PC-3 (cell line): ENCODE measurements around the gene SEMA5A. TPM values are rescaled to one million over a fixed set of nuclear protein-coding genes. Genes with fewer than 3 reads are reported as not detected.
A peak's percentile ranks its signal among the peaks of the same experiment; 100 is the strongest.

Experiments used
- ATAC-seq: fragments of 200-7000 bp; cut with Tn5 transposase; 2 replicates; pipeline ENCODE4 v1.9.1; 2020; ENCODE audit warnings: mild to moderate bottlenecking, moderate library complexity
- BruUV-seq: library from RNA; stranded (reverse); fragments of 400-500 nt; replicated peaks from 2 replicates; lab custom pipeline; 2021; lab: Mats Ljungman, UMichigan
- CTCF ChIA-PET: fragments of 300-600 bp; sonication (Branson Sonifier 250); formaldehyde crosslinking; loops from one replicate; lab custom pipeline; 2022; ENCODE audit warnings: antibody characterized with exemption; lab: Charles Lee
- POLR2A ChIA-PET: fragments of 300-600 bp; sonication (Branson Sonifier 250); formaldehyde crosslinking; loops from one replicate; lab custom pipeline; 2022; ENCODE audit warnings: antibody characterized with exemption; ENCODE audit not compliant: unreplicated experiment; lab: Charles Lee
- DNase-seq: peaks from one replicate; pipeline ENCODE4 v3.0.0-alpha.2; 2015
- H2AFZ ChIP-seq: fragments of 300-600 bp; sonication (generic); 2 replicates; pipeline ENCODE4 v1.6.0; 2016; ENCODE audit warnings: antibody characterized with exemption, low read length
- H3F3A ChIP-seq: fragments of 300-600 bp; sonication (generic); one replicate; pipeline ENCODE4 v1.6.0; 2017; ENCODE audit warnings: antibody characterized with exemption, low read length, control low read depth, mild to moderate bottlenecking; ENCODE audit not compliant: unreplicated experiment
- H3K27ac ChIP-seq: fragments of 300-600 bp; sonication (generic); 2 replicates; pipeline ENCODE4 v1.5.1; 2016; ENCODE audit warnings: mild to moderate bottlenecking, low read length
- H3K27me3 ChIP-seq: fragments of 300-600 bp; sonication (generic); 2 replicates; pipeline ENCODE4 v1.6.1; 2016; ENCODE audit warnings: low read length, mixed read lengths
- H3K36me3 ChIP-seq: fragments of 300-600 bp; sonication (generic); 2 replicates; pipeline ENCODE4 v1.6.1; 2016; ENCODE audit warnings: low read depth, mixed run types, low read length, mixed read lengths
- H3K4me1 ChIP-seq: fragments of 300-600 bp; sonication (generic); 2 replicates; pipeline ENCODE4 v1.5.1; 2016; ENCODE audit warnings: low read length; ENCODE audit not compliant: insufficient read depth
- H3K4me2 ChIP-seq: fragments of 300-600 bp; sonication (generic); 2 replicates; pipeline ENCODE4 v1.6.0; 2016; ENCODE audit warnings: low read length
- H3K4me3 ChIP-seq: fragments of 300-600 bp; sonication (generic); 2 replicates; pipeline ENCODE4 v1.5.1; 2016; ENCODE audit warnings: mild to moderate bottlenecking, low read length, mixed read lengths
- H3K79me2 ChIP-seq: fragments of 300-600 bp; sonication (generic); 2 replicates; pipeline ENCODE4 v1.6.1; 2017; ENCODE audit warnings: low read length, mixed read lengths
- H3K9ac ChIP-seq: fragments of 300-600 bp; sonication (generic); 2 replicates; pipeline ENCODE4 v1.6.0; 2016; ENCODE audit warnings: mild to moderate bottlenecking, low read length
- H3K9me2 ChIP-seq: fragments of 300-600 bp; sonication (generic); replicated peaks from 2 replicates; pipeline ENCODE4 v1.6.1; 2016; ENCODE audit warnings: mixed run types, low read length, mixed read lengths
- H3K9me3 ChIP-seq: fragments of 300-600 bp; sonication (generic); 2 replicates; pipeline ENCODE4 v1.6.1; 2016; ENCODE audit warnings: low read length, mixed read lengths
- H4K20me1 ChIP-seq: fragments of 300-600 bp; sonication (generic); 2 replicates; pipeline ENCODE4 v1.6.1; 2016; ENCODE audit warnings: low read length, mixed read lengths
- EZH2 ChIP-seq: fragments of 300-600 bp; sonication (generic); IDR thresholded peaks from one replicate; pipeline ENCODE4 v1.6.1; 2017; ENCODE audit warnings: antibody characterized with exemption, mild to moderate bottlenecking, low read length; ENCODE audit not compliant: unreplicated experiment
- EZH2phosphoT487 ChIP-seq: fragments of 300-600 bp; sonication (generic); IDR thresholded peaks from 2 replicates; pipeline ENCODE4 v1.6.1; 2018; ENCODE audit warnings: mild to moderate bottlenecking, antibody characterized with exemption, low read length, borderline replicate concordance
- intact Hi-C: fragments of 100-400 bp; cut with micrococcal nuclease; formaldehyde crosslinking; loops from 2 replicates; pipeline ENCODE4 v1.9.0; 2023
- total RNA-seq: library from RNA; depleted of rRNA; stranded (reverse); fragments of >200 nt; gene quantifications from 2 replicates; pipeline ENCODE4 v1.2.3, GENCODE V29; 2014
- TF ChIP-seq, protein P1 (sequence below): fragments of 300-600 bp; sonication (generic); conservative IDR thresholded peaks from 2 replicates; pipeline ENCODE4 v1.5.1; 2017; ENCODE audit warnings: antibody characterized with exemption, low read depth, mild to moderate bottlenecking, low read length

SEMA5A gene
- total RNA-seq, 1 experiment from 2014 or later, result 4.4 TPM

DNA sequence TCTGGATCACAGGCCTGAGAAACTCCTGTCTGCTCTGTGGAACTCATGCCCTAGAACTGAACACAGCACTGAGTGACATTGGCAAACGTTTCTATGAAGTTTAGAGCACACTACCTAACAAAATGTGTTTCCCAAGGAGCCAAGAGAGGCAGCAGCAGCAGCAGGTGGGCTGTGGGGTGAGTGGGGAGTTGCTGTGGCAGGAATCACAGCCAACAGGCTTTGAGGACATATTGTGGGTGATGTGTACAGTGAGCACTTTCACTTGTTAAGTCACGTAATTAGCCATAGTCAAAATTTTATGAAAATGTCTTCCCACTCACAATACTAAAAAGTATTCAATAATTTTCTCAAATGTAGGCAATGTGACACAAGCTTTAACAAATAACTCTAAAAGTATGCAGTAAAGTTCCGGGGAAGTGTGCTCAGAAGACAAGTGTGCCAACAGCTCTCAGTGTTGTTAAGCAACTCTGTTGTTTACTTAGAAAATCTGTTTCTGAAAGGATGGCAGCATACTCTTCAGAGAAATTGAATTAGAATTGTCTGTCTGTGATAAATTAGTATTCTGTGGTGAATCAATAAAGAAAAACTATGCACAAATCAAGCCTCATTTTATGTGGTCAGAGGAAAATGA, 482.1 kb downstream of the SEMA5A start:
- Histone ChIP-seq H4K20me1 (no peaks in the 10 kb centered on the region), H3K4me1 (peaks cover 16% of the 10 kb centered on the region), H3K9me2 (no peaks in the 10 kb centered on the region), H3K4me3 (no peak overlapping the region), H3K9ac (no peak overlapping the region), H3F3A (no peaks in the 10 kb centered on the region), H3K27ac (no peak overlapping the region), H3K36me3 (no peaks in the 10 kb centered on the region), H3K4me2 (no peak overlapping the region), H3K27me3 (no peaks in the 10 kb centered on the region), H2AFZ (no peak overlapping the region), H3K9me3 (no peaks in the 10 kb centered on the region), H3K79me2 (no peaks in the 10 kb centered on the region)
- BruUV-seq, result no TSS peak
- ATAC-seq (no peak), DNase-seq (no peak)
- ChIA-PET CTCF (no interaction called here), POLR2A (no interaction called here)
- intact Hi-C loops, result no loop called here
- TF ChIP-seq, protein P1, sequence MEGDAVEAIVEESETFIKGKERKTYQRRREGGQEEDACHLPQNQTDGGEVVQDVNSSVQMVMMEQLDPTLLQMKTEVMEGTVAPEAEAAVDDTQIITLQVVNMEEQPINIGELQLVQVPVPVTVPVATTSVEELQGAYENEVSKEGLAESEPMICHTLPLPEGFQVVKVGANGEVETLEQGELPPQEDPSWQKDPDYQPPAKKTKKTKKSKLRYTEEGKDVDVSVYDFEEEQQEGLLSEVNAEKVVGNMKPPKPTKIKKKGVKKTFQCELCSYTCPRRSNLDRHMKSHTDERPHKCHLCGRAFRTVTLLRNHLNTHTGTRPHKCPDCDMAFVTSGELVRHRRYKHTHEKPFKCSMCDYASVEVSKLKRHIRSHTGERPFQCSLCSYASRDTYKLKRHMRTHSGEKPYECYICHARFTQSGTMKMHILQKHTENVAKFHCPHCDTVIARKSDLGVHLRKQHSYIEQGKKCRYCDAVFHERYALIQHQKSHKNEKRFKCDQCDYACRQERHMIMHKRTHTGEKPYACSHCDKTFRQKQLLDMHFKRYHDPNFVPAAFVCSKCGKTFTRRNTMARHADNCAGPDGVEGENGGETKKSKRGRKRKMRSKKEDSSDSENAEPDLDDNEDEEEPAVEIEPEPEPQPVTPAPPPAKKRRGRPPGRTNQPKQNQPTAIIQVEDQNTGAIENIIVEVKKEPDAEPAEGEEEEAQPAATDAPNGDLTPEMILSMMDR, result no peak
- no peak for TF ChIP-seq EZH2
- TF ChIP-seq EZH2phosphoT487, result no peak

DNA sequence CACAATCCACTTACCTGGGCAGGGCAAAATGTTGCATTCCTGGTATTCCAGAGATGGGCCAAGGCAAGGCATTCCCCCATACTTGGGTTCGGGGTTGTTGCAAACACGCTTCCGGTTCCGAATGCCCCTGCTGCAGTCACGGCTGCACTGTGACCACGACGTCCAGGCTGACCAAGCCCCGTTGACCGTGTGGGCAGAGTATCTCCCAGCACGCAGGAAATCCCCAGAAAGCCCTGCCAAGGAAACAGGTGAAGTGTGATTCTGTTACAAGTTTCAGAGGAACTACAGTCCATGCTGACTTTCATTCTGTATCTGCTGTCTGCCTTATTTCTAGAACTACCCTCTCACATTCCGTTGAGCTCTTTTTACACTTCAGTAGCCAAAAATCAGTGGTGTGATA, 483.0 kb downstream of the SEMA5A start:
- DNase-seq, result no peak
- CTCF ChIA-PET, result no interaction called here
- Histone ChIP-seq H4K20me1 (no peaks in the 10 kb centered on the region), H3K9me2 (no peaks in the 10 kb centered on the region), H3K4me3 (no peak overlapping the region), H3F3A (no peaks in the 10 kb centered on the region), H2AFZ (no peak overlapping the region), H3K4me2 (no peak overlapping the region), H3K27ac (no peak overlapping the region), H3K9me3 (no peaks in the 10 kb centered on the region), H3K36me3 (no peaks in the 10 kb centered on the region), H3K4me1 (peaks cover 16% of the 10 kb centered on the region), H3K9ac (no peak overlapping the region), H3K79me2 (no peaks in the 10 kb centered on the region), H3K27me3 (no peaks in the 10 kb centered on the region)
- TF ChIP-seq, protein P1, result no peak
- TF ChIP-seq EZH2 (no peak), EZH2phosphoT487 (no peak)
- BruUV-seq, result no TSS peak
- intact Hi-C loops, result no loop called here
- POLR2A ChIA-PET, result no interaction called here
- no peak for ATAC-seq

DNA sequence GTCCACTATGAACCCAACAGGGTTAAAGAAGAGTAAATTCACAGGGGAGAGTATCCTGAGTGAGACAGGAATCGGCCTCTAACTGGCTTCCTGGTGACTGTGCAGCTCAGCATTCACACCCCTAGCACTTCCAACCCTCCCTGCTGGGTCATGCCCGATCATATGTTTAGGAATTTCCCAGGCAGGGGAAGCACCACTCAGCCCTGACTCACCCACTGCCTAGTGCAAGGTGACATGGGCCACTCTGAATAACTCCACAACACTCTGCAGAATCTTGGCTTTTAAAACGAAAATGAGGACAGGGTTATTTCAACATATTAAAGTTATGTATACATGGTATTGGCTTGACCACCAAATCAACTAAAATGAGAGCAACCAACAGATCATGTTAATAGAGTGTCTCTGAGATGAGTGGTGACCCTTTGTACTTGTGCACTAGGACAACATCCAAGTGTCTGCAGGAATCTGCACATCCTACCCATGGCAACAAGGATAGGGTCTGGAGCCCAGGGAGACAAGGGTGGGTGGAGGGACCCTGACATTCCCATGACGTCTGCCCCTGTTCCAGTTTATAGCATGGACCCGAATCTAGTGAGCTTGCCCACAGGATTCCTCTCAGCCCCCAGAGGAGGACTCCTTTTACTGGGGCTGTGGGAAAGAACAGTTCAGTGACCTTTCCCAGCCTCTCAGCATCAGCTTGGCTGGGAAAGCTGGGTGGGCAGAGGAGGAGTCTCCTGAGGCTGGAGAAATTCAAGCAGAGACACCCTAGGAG, 485.8 kb downstream of the SEMA5A start:
- Histone ChIP-seq H2AFZ (peak overlapping the region; percentile 25), H3K9ac (peak overlapping the region; percentile 14; the same call in 1 of the 2 replicates), H3K4me3 (no peak overlapping the region), H3K27me3 (no peaks in the 10 kb centered on the region), H3K4me2 (peak overlapping the region; percentile 16), H3K36me3 (no peaks in the 10 kb centered on the region), H3K9me2 (no peaks in the 10 kb centered on the region), H3K9me3 (no peaks in the 10 kb centered on the region), H3K4me1 (peaks cover 16% of the 10 kb centered on the region), H3K79me2 (no peaks in the 10 kb centered on the region), H4K20me1 (no peaks in the 10 kb centered on the region), H3F3A (no peaks in the 10 kb centered on the region), H3K27ac (peak overlapping the region; percentile 62)
- ATAC-seq (peak; percentile 100), DNase-seq (peak; percentile 99)
- intact Hi-C loops, result no loop called here
- ChIA-PET POLR2A (interaction anchor here (0.5 kb wide), 1 partner anchor 115 kb away, joined by 4 read pairs; no protein-coding TSS in a partner anchor), CTCF (no interaction called here)
- no TSS peak for BruUV-seq
- no peak for TF ChIP-seq EZH2phosphoT487
- no peak for TF ChIP-seq EZH2
- TF ChIP-seq, protein P1, result no peak
